HepG2 (cell line): ENCODE data around the gene ZWILCH. TPM values are rescaled to one million over a fixed set of nuclear protein-coding genes. Genes with fewer than 3 reads are reported as not detected.

Experiments used
- ARNTL ChIP-seq: sonication (generic); formaldehyde crosslinking; IDR thresholded peaks from 2 replicates; pipeline ENCODE4 v1.4.0; 2020; ENCODE audit warnings: mild to moderate bottlenecking, missing genetic modification reagents
- ATF1 ChIP-seq: IDR thresholded peaks from 2 replicates; pipeline ENCODE4 v1.6.1; 2016; ENCODE audit warnings: mild to moderate bottlenecking, control low read depth
- CREM ChIP-seq, 2 experiments: sonication (generic) in 1 of 2; formaldehyde crosslinking in 1 of 2; IDR thresholded peaks; 2 replicates each; pipeline versions ENCODE4 v1.4.0 to v1.6.1; 2016 to 2020; ENCODE audit warnings: antibody characterized with exemption in 1 of 2, mild to moderate bottlenecking in 1 of 2, missing genetic modification reagents in 1 of 2
- FOXO1 ChIP-seq: sonication (generic); formaldehyde crosslinking; IDR thresholded peaks from 2 replicates; pipeline ENCODE4 v1.4.0; 2020; ENCODE audit warnings: missing genetic modification reagents
- GABPA ChIP-seq, 2 experiments: IDR thresholded peaks; 2 replicates each; pipeline ENCODE4 v1.6.1; 2011 to 2016; ENCODE audit warnings: low read depth in 2 of 2, low read length in 1 of 2, missing biosample characterization in 1 of 2, missing genetic modification characterization in 1 of 2
- KDM1A ChIP-seq: IDR thresholded peaks from 2 replicates; pipeline ENCODE4 v1.6.1; 2016; ENCODE audit warnings: missing compliant biosample characterization
- PHF21A ChIP-seq: sonication (generic); formaldehyde crosslinking; IDR thresholded peaks from 2 replicates; pipeline ENCODE4 v1.5.0; 2020; ENCODE audit warnings: mild to moderate bottlenecking, missing genetic modification reagents
- RXRA ChIP-seq: sonication (generic); formaldehyde crosslinking; IDR thresholded peaks from 2 replicates; pipeline ENCODE4 v1.5.1; 2020; ENCODE audit warnings: missing genetic modification reagents
- SALL1 ChIP-seq: sonication (generic); formaldehyde crosslinking; IDR thresholded peaks from 2 replicates; pipeline ENCODE4 v1.8.0; 2022; ENCODE audit warnings: mild to moderate bottlenecking, missing genetic modification reagents
- SAP130 ChIP-seq: IDR thresholded peaks from 2 replicates; pipeline ENCODE4 v1.6.1; 2016; ENCODE audit warnings: low read depth
- SMARCE1 ChIP-seq: fragments of 450-650 bp; IDR thresholded peaks from 2 replicates; pipeline ENCODE4 v1.6.1; 2017; ENCODE audit warnings: borderline replicate concordance
- TP53 ChIP-seq: sonication (generic); formaldehyde crosslinking; conservative IDR thresholded peaks from 2 replicates; pipeline ENCODE4 v1.4.0; 2020; ENCODE audit warnings: missing genetic modification reagents
- YEATS4 ChIP-seq: sonication (generic); formaldehyde crosslinking; IDR thresholded peaks from 2 replicates; pipeline ENCODE4 v1.4.0; 2020; ENCODE audit warnings: missing genetic modification reagents, borderline replicate concordance
- ZBTB21 ChIP-seq: sonication (generic); formaldehyde crosslinking; IDR thresholded peaks from 2 replicates; pipeline ENCODE4 v1.4.0; 2020; ENCODE audit warnings: missing genetic modification reagents
- ZFY ChIP-seq: sonication (generic); formaldehyde crosslinking; IDR thresholded peaks from 2 replicates; pipeline ENCODE4 v1.4.0; 2020; ENCODE audit warnings: missing genetic modification reagents
- ZMYM2 ChIP-seq: sonication (generic); formaldehyde crosslinking; IDR thresholded peaks from 2 replicates; pipeline ENCODE4 v1.8.0; 2022; ENCODE audit warnings: mild to moderate bottlenecking, missing genetic modification reagents
- ZMYM4 ChIP-seq: sonication (generic); formaldehyde crosslinking; IDR thresholded peaks from 2 replicates; pipeline ENCODE4 v1.8.1; 2023; ENCODE audit warnings: mild to moderate bottlenecking, missing genetic modification reagents
- ZNF30 ChIP-seq: sonication (generic); formaldehyde crosslinking; IDR thresholded peaks from 2 replicates; pipeline ENCODE4 v1.5.0; 2020; ENCODE audit warnings: mild to moderate bottlenecking, missing genetic modification reagents
- ZNF557 ChIP-seq: sonication (generic); formaldehyde crosslinking; IDR thresholded peaks from 2 replicates; pipeline ENCODE4 v1.4.0; 2020; ENCODE audit warnings: missing genetic modification reagents
- ZNF792 ChIP-seq: IDR thresholded peaks from 2 replicates; pipeline ENCODE4 v1.6.1; 2016
- polyA plus RNA-seq, 8 experiments: library from polyadenylated mRNA; depleted of rRNA in 3 of 8; stranded (reverse) in 7 of 8; unstranded in 1 of 8; fragments of >200 nt; fragmentation: Illumina TruSeq in 4 of 8; extraction: Trizol in 4 of 8; gene quantifications; 2 replicates each; pipeline versions ENCODE4 v1.2.1 to v1.2.3, GENCODE V29; 2011 to 2016; ENCODE audit warnings: low read depth in 4 of 8, missing spikeins in 1 of 8, mixed read lengths in 1 of 8; ENCODE audit not compliant: insufficient read depth in 1 of 8
- total RNA-seq, 5 experiments: library from RNA; depleted of rRNA; stranded (reverse); fragments of >200 nt; fragmentation: Illumina TruSeq; extraction: Trizol; gene quantifications; 2 replicates each; pipeline ENCODE4 v1.2.3, GENCODE V29; 2016; ENCODE audit warnings: low read depth in 1 of 5
- TF ChIP-seq, protein P1 (sequence below): sonication (generic); formaldehyde crosslinking; IDR thresholded peaks from 2 replicates; pipeline ENCODE4 v1.8.1; 2023; ENCODE audit warnings: mild to moderate bottlenecking, missing genetic modification reagents
- TF ChIP-seq, protein P2 (sequence below): sonication (generic); formaldehyde crosslinking; IDR thresholded peaks from 2 replicates; pipeline ENCODE4 v1.4.0; 2020; ENCODE audit warnings: missing genetic modification reagents
- TF ChIP-seq, protein P3 (sequence below): sonication (generic); formaldehyde crosslinking; IDR thresholded peaks from 2 replicates; pipeline ENCODE4 v1.5.0; 2020; ENCODE audit warnings: mild to moderate bottlenecking, missing genetic modification reagents, borderline replicate concordance

ZWILCH gene
- total and polyA plus RNA-seq, 2 of the 13 experiments (the other 11 are each of a cell fraction or from before 2014, with no cell fraction given), result 9.5 to 27.8 TPM

DNA sequence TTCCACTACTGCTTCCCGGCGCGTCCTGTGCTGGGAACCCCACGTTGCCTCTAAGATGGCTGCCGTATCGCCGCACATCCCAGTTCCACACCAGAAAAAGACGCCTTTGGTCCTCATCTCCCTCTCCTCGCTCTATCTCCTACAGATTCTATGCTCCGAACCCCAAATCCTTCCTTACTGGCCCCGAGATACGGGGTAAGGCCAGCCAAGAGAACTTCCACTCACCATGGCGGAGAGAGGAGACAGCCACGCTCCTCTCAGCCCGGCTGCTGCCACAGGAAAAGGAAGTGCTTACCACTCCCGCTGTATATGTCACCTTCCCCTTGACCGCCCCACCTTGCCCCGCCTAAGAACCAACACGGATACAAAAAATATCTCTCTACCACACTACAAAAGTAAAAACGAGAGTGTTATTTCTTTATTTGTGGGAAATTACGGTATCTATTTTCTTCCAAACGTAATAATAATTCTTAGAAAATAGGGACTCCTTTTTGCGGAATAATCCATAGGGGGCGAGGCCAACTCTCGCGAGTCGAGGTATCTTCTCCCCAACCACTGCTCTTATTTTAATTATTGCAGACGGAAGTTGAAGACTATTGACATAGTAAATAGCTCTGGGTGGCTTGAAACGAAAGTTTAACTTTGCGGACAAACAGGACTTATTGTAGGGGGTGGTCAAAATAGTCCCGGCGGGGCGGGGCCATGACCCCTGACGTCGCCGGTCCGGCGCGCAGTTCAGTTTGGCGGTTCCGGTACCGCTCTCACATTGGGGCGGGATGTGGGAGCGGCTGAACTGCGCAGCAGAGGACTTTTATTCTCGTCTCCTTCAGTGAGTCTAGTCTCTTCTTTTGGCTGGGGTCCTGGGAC is at the start of gene ZWILCH, which contains the start of gene RPL4 (continued):
- TF ChIP-seq, protein P1, sequence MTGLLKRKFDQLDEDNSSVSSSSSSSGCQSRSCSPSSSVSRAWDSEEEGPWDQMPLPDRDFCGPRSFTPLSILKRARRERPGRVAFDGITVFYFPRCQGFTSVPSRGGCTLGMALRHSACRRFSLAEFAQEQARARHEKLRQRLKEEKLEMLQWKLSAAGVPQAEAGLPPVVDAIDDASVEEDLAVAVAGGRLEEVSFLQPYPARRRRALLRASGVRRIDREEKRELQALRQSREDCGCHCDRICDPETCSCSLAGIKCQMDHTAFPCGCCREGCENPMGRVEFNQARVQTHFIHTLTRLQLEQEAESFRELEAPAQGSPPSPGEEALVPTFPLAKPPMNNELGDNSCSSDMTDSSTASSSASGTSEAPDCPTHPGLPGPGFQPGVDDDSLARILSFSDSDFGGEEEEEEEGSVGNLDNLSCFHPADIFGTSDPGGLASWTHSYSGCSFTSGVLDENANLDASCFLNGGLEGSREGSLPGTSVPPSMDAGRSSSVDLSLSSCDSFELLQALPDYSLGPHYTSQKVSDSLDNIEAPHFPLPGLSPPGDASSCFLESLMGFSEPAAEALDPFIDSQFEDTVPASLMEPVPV, result no peak
- TF ChIP-seq CREM (IDR thresholded peaks at IDR 0.05) (peak; percentile 80), CREM (CRISPR knock-in tag; IDR thresholded peaks at IDR 0.05) (no peak), ZBTB21 (CRISPR knock-in tag) (peak; percentile 25; the same call in 1 of the 2 replicates), YEATS4 (CRISPR knock-in tag) (peak; percentile 96), TP53 (CRISPR knock-in tag) (no peak), SALL1 (CRISPR knock-in tag) (peak; percentile 59), ZNF30 (CRISPR knock-in tag) (no peak), ZMYM2 (CRISPR knock-in tag) (no peak), RXRA (CRISPR knock-in tag) (0 out of 2 replicates have a peak, but pooled peaks have one; percentile 31), SAP130 (CRISPR knock-in tag) (peak; percentile 94), SMARCE1 (no peak), ATF1 (CRISPR knock-in tag) (peak; percentile 89), KDM1A (no peak), GABPA (IDR thresholded peaks at IDR 0.05; ENCODE audit: low read depth, low read length) (peak; percentile 82), GABPA (CRISPR knock-in tag; IDR thresholded peaks at IDR 0.05; ENCODE audit: low read depth) (peak; percentile 98), FOXO1 (peak; percentile 12; the same call in 1 of the 2 replicates), ZFY (CRISPR knock-in tag) (peak; percentile 7; the same call in 1 of the 2 replicates), PHF21A (CRISPR knock-in tag) (peak; percentile 95), ARNTL (CRISPR knock-in tag) (no peak), ZNF557 (CRISPR knock-in tag) (no peak), ZNF792 (0 out of 2 replicates have a peak, but pooled peaks have one; percentile 19), ZMYM4 (peak; percentile 54)
- TF ChIP-seq, protein P2, sequence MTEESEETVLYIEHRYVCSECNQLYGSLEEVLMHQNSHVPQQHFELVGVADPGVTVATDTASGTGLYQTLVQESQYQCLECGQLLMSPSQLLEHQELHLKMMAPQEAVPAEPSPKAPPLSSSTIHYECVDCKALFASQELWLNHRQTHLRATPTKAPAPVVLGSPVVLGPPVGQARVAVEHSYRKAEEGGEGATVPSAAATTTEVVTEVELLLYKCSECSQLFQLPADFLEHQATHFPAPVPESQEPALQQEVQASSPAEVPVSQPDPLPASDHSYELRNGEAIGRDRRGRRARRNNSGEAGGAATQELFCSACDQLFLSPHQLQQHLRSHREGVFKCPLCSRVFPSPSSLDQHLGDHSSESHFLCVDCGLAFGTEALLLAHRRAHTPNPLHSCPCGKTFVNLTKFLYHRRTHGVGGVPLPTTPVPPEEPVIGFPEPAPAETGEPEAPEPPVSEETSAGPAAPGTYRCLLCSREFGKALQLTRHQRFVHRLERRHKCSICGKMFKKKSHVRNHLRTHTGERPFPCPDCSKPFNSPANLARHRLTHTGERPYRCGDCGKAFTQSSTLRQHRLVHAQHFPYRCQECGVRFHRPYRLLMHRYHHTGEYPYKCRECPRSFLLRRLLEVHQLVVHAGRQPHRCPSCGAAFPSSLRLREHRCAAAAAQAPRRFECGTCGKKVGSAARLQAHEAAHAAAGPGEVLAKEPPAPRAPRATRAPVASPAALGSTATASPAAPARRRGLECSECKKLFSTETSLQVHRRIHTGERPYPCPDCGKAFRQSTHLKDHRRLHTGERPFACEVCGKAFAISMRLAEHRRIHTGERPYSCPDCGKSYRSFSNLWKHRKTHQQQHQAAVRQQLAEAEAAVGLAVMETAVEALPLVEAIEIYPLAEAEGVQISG (CRISPR knock-in tag), result peak; percentile 69
- TF ChIP-seq, protein P3, sequence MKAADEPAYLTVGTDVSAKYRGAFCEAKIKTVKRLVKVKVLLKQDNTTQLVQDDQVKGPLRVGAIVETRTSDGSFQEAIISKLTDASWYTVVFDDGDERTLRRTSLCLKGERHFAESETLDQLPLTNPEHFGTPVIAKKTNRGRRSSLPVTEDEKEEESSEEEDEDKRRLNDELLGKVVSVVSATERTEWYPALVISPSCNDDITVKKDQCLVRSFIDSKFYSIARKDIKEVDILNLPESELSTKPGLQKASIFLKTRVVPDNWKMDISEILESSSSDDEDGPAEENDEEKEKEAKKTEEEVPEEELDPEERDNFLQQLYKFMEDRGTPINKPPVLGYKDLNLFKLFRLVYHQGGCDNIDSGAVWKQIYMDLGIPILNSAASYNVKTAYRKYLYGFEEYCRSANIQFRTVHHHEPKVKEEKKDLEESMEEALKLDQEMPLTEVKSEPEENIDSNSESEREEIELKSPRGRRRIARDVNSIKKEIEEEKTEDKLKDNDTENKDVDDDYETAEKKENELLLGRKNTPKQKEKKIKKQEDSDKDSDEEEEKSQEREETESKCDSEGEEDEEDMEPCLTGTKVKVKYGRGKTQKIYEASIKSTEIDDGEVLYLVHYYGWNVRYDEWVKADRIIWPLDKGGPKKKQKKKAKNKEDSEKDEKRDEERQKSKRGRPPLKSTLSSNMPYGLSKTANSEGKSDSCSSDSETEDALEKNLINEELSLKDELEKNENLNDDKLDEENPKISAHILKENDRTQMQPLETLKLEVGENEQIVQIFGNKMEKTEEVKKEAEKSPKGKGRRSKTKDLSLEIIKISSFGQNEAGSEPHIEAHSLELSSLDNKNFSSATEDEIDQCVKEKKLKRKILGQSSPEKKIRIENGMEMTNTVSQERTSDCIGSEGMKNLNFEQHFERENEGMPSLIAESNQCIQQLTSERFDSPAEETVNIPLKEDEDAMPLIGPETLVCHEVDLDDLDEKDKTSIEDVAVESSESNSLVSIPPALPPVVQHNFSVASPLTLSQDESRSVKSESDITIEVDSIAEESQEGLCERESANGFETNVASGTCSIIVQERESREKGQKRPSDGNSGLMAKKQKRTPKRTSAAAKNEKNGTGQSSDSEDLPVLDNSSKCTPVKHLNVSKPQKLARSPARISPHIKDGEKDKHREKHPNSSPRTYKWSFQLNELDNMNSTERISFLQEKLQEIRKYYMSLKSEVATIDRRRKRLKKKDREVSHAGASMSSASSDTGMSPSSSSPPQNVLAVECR (CRISPR knock-in tag), result peak; percentile 92
